Stimulated activated naive CD4-positive, alpha-beta T cell (primary cell): ENCODE results near the gene SLC25A20.
"Not testable (repeated sequence)": the region's sequence is repeated elsewhere in the genome, so short reads cannot be mapped to it uniquely, and the experiment has no call there.

Source experiments
- DNase-seq, 6 experiments: peaks; one replicate each; lab custom pipeline; 2025; lab: John Stamatoyannopoulos, UW

Gene SLC25A20

GRCh38 chr3:48898383-48899234 is at the start of gene SLC25A20:
SLC25A20 (minus strand) TSS chr3:48898882; CDS start chr3:48898794, 88 bp downstream.
- peak; percentile 74 to 84 (median 80) for DNase-seq

- DNase-seq: no peak
Measured at GRCh38 chr3:48945891-48946549, 47.3 kb upstream of the SLC25A20 start.

- DNase-seq: no peak
Measured at GRCh38 chr3:48945432-48945831, 46.8 kb upstream of the SLC25A20 start.

GRCh38 chr3:48938689-48939088 is 40.0 kb upstream of the SLC25A20 start:
- no peak for DNase-seq

- no peak for DNase-seq
Measured at GRCh38 chr3:48938156-48938555, 39.5 kb upstream of the SLC25A20 start.

GRCh38 chr3:48935530-48935929 is 36.8 kb upstream of the SLC25A20 start:
- DNase-seq: no peak

GRCh38 chr3:48934333-48934991 is 35.8 kb upstream of the SLC25A20 start:
- DNase-seq: no peak

- no peak for DNase-seq
Measured at GRCh38 chr3:48931944-48932580, 33.4 kb upstream of the SLC25A20 start.

- DNase-seq: no peak
Measured at GRCh38 chr3:48930590-48930989, 31.9 kb upstream of the SLC25A20 start.

- no peak for DNase-seq
Measured at GRCh38 chr3:48929358-48930035, 30.8 kb upstream of the SLC25A20 start.

GRCh38 chr3:48928679-48929078 is 30.0 kb upstream of the SLC25A20 start:
- no peak for DNase-seq

GRCh38 chr3:48927928-48928327 is 29.2 kb upstream of the SLC25A20 start:
- no peak for DNase-seq

GRCh38 chr3:48926425-48927392 is 28.0 kb upstream of the SLC25A20 start:
- no peak for DNase-seq

- DNase-seq: peak; percentile 11 to 74 (median 53)
Measured at GRCh38 chr3:48919215-48920138, 20.8 kb upstream of the SLC25A20 start.

- peak; percentile 79 to 92 (median 86) for DNase-seq
Measured at GRCh38 chr3:48918388-48919214, 19.9 kb upstream of the SLC25A20 start, which contains the start of gene ARIH2. ARIH2 (plus strand) TSS chr3:48918842; CDS start chr3:48927559, 8,717 bp downstream.

GRCh38 chr3:48915296-48915695 is 16.6 kb upstream of the SLC25A20 start:
- no peak for DNase-seq

GRCh38 chr3:48907026-48907425 is 8.3 kb upstream of the SLC25A20 start:
- not testable (repeated sequence) for DNase-seq

GRCh38 chr3:48899273-48899672 is 591 bp upstream of the SLC25A20 start:
- peak in 3 of 6 experiments; percentile 8 to 56 (median 55) for DNase-seq
